Measurements from ENCODE around the gene FCN2.

Gene FCN2

DNA sequence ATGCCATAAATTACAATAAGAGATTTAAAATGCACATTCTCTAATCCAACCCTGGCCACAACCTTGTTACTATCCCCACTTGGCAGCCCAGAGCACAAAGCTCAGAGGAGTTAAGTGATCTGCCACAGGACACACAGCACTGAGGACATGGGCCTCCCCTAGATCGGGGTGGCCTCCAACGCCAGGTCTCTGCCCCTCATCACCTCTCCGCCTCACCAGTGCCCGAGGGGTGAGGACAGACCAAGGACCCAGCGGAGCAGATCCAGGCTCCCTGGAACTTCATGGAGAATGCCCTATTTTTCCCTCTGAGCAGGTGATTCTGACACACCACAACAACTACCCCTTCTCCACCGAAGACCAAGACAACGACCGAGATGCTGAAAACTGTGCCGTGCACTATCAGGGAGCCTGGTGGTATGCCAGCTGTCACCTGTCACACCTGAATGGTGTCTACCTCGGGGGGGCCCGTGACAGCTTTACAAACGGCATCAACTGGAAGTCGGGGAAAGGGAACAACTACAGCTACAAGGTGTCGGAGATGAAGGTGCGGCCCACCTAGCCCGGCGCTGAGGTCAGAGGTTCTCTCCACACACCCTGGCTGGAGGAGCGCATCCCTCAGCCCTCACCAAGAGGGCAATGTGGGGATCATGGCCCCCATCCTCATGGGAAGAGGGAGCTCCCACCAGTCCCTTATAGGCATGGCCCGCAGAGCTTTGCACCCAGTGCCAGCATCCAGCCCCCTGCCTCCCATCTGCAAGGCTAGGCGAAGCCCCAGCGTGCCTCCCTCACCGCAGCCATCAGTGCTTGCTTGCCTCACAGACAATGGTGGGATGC, 12.5 kb upstream of the FCN2 start:
- H3K4me3 ChIP-seq (ENCODE audit: low read depth in 1 of 5, low read length in 5 of 5) = no peak overlapping the region
- no peak overlapping the region for H3K27ac ChIP-seq (ENCODE audit: low read depth, low read length)
- H3K4me1 ChIP-seq (ENCODE audit: control insufficient read depth in 5 of 5, insufficient read depth in 5 of 5, low read length in 5 of 5) = peaks cover 4 to 23% (median 15%) of the 10 kb centered on the region in 5 donors
- H3K9me3 ChIP-seq (ENCODE audit: control insufficient read depth in 5 of 5, low read length in 5 of 5) = peaks cover 0 to 2% (median 0%) of the 10 kb centered on the region in 5 donors
- no peak overlapping the region for H3K9ac ChIP-seq (ENCODE audit: low read length in 5 of 5)
- no peaks in the 10 kb centered on the region for H3K36me3 ChIP-seq (ENCODE audit: control insufficient read depth in 5 of 5, insufficient read depth in 5 of 5, low read length in 5 of 5)
- H3K27me3 ChIP-seq (ENCODE audit: control insufficient read depth in 5 of 5, insufficient read depth in 4 of 5, low read length in 5 of 5) = no peaks in the 10 kb centered on the region

DNA sequence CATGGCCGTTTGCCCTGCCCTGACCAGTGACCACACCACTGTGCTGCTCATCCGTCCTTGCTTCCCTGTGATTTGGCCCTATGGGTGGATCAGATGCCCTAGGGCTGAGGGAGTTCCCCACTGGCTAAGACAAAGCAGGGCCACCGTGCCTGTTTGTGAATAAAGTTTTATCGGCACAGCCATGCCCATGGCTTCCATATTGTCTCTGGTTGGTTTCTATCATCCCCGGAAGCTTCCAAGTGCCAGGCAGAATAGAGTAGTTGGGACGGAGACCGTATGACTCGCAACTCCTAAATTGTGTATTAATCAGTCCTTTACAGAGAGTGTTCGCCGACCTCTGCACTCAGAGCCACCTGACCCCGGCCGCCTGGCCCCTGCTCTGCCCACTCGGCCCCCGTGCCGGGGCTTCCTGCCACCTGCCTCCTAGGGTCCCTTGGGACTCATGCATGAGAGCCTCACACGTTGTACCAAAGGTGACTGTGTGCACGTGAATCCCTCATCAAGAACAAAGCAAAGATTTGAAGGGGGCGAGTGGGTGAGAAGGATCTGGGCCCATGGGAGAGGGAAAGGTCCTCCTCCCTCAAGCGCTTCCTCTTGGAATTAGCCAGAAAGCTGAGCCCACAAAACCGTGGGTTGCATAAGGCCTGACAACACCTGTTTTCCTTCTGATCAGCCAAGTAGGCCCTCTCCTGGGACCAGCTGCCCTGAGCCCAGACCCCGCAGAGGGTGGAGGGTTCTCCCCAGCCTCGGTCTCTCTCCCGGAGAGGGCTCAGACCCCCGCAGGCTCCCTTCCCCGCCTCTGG, 11.7 kb upstream of the FCN2 start:
- Histone ChIP-seq H3K27ac (ENCODE audit: low read depth, low read length) (no peak overlapping the region), H3K36me3 (ENCODE audit: control insufficient read depth in 5 of 5, insufficient read depth in 5 of 5, low read length in 5 of 5) (no peaks in the 10 kb centered on the region), H3K4me1 (ENCODE audit: control insufficient read depth in 5 of 5, insufficient read depth in 5 of 5, low read length in 5 of 5) (peaks cover 3 to 18% (median 13%) of the 10 kb centered on the region in 5 donors), H3K4me3 (ENCODE audit: low read depth in 1 of 5, low read length in 5 of 5) (no peak overlapping the region), H3K9me3 (ENCODE audit: control insufficient read depth in 5 of 5, low read length in 5 of 5) (peaks cover 0 to 2% (median 0%) of the 10 kb centered on the region in 5 donors), H3K9ac (ENCODE audit: low read length in 5 of 5) (no peak overlapping the region), H3K27me3 (ENCODE audit: control insufficient read depth in 5 of 5, insufficient read depth in 4 of 5, low read length in 5 of 5) (no peaks in the 10 kb centered on the region)

DNA sequence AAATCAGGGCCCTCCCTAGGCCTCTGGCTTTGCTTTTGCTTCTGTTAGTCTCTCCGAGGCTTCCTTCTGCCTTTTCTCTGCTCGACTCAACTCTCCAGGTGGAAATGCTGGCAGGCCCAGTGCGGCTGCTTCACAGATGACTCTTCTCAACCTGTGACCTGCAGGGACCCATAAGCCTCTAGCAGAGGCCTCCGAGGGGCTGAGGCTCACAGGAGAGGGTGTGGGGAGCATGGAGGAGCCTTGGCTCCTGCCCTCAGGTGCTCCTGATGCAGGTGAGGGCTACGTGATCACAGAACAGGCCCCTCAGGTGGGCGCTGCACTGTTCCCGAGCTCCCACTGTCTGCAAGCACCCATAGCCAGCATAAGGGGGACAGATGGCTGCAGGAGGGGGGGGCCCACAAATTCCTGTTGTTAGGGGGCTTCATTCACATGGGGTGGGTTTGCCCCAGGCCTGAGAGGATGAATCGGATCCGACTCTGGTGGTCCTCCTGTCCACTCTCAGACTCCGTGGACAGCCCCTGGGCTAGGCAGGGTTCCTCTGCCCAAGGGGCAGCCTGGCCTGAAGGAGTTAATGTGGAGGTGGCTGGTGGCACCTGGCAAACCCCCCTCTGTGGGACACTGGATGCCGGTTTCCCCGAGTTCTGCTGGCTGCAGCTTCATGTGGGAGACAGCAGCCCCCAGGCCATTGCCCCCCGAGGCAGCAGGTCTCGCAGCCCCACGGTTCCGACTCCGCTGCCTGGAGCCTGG, 10.9 kb upstream of the FCN2 start:
- H3K27me3 ChIP-seq (ENCODE audit: control insufficient read depth in 5 of 5, insufficient read depth in 4 of 5, low read length in 5 of 5) = no peaks in the 10 kb centered on the region
- H3K27ac ChIP-seq (ENCODE audit: low read depth, low read length) = no peak overlapping the region
- H3K4me1 ChIP-seq (ENCODE audit: control insufficient read depth in 5 of 5, insufficient read depth in 5 of 5, low read length in 5 of 5) = peaks cover 0 to 11% (median 6%) of the 10 kb centered on the region in 5 donors
- peaks cover 0 to 2% (median 0%) of the 10 kb centered on the region in 5 donors for H3K9me3 ChIP-seq (ENCODE audit: control insufficient read depth in 5 of 5, low read length in 5 of 5)
- no peaks in the 10 kb centered on the region for H3K36me3 ChIP-seq (ENCODE audit: control insufficient read depth in 5 of 5, insufficient read depth in 5 of 5, low read length in 5 of 5)
- no peak overlapping the region for H3K4me3 ChIP-seq (ENCODE audit: low read depth in 1 of 5, low read length in 5 of 5)
- no peak overlapping the region for H3K9ac ChIP-seq (ENCODE audit: low read length in 5 of 5)

DNA sequence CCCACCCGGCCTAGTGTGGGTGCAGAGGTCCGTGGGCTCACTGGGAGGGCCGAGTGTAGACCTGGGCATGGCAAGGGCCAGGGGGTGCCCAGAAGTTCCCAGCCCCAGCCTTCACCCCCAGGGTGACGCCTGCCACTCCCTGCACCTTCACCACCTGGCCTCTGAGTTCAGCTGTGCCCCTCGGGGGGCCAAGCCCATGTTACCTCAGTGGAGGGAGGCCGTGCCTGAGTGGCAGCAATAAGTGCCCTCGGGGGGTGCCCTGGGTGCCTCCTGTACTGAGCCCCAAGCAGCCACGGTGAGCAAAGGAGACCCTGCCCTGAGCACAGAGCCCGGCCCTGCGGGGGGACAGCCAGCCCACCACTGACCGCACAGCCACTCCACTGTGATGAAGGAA, 10.3 kb upstream of the FCN2 start:
- Histone ChIP-seq H3K9me3 (ENCODE audit: control insufficient read depth in 5 of 5, low read length in 5 of 5) (peaks cover 0 to 2% (median 0%) of the 10 kb centered on the region in 5 donors), H3K27ac (ENCODE audit: low read depth, low read length) (no peak overlapping the region)

DNA sequence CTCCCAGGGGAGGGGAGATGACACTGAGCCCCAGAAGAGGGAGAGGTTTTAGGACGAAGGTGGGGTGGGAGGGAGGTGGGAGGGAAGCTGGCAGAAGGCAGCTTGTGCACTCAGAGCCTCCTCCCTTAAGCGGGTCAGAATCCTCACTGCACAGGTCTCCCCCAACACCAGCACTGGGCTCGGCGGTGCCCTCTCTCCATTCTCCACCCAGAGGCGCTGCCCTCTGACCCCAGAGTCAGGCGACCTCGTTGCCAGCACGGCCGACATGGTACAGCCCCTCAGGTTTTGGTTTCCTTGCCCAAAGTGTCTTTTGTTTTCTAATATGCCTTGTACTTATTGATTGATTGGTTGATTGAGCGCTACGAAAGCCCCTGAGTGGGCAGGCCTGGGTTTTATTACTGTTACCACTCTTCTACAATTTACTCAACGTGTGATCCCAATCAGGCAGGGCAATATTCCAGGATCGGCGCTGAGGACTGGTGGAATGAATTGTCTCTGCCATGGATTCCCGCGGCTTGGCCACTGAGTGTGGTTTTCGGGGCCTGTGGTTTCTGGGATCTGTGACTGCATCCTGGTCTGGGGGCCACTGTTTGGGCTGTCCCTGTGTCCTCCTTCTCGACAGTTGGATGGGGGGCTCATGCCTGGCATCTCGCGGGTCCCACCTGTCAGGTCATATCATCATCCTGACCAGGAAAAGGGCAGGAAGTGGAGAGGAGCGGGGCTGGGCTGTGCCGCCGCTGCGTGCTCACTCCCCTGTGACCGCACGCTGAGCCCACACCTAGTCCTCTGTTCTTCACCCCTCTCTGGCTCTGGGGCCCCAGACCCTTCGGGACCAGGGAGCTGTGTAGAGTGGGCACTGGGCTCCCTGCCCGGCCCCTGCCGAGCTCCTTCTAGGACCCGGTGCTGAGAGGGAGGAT, 9.6 kb upstream of the FCN2 start:
- Histone ChIP-seq H3K27me3 (ENCODE audit: control insufficient read depth in 5 of 5, insufficient read depth in 4 of 5, low read length in 5 of 5) (no peaks in the 10 kb centered on the region), H3K4me1 (ENCODE audit: control insufficient read depth in 5 of 5, insufficient read depth in 5 of 5, low read length in 5 of 5) (peaks cover 0 to 8% (median 0%) of the 10 kb centered on the region in 5 donors), H3K9me3 (ENCODE audit: control insufficient read depth in 5 of 5, low read length in 5 of 5) (peaks cover 0 to 2% (median 0%) of the 10 kb centered on the region in 5 donors), H3K9ac (ENCODE audit: low read length in 5 of 5) (no peak overlapping the region), H3K27ac (ENCODE audit: low read depth, low read length) (no peak overlapping the region), H3K4me3 (ENCODE audit: low read depth in 1 of 5, low read length in 5 of 5) (no peak overlapping the region), H3K36me3 (ENCODE audit: control insufficient read depth in 5 of 5, insufficient read depth in 5 of 5, low read length in 5 of 5) (no peaks in the 10 kb centered on the region)

More for the DNA sequence above, 10.3 kb upstream of the FCN2 start:
- no peaks in the 10 kb centered on the region for H3K27me3 ChIP-seq (ENCODE audit: control insufficient read depth in 5 of 5, insufficient read depth in 4 of 5, low read length in 5 of 5)
- H3K9ac ChIP-seq (ENCODE audit: low read length in 5 of 5) = no peak overlapping the region
- no peak overlapping the region for H3K4me3 ChIP-seq (ENCODE audit: low read depth in 1 of 5, low read length in 5 of 5)
- H3K4me1 ChIP-seq (ENCODE audit: control insufficient read depth in 5 of 5, insufficient read depth in 5 of 5, low read length in 5 of 5) = peaks cover 0 to 8% (median 0%) of the 10 kb centered on the region in 5 donors
- H3K36me3 ChIP-seq (ENCODE audit: control insufficient read depth in 5 of 5, insufficient read depth in 5 of 5, low read length in 5 of 5) = no peaks in the 10 kb centered on the region

DNA sequence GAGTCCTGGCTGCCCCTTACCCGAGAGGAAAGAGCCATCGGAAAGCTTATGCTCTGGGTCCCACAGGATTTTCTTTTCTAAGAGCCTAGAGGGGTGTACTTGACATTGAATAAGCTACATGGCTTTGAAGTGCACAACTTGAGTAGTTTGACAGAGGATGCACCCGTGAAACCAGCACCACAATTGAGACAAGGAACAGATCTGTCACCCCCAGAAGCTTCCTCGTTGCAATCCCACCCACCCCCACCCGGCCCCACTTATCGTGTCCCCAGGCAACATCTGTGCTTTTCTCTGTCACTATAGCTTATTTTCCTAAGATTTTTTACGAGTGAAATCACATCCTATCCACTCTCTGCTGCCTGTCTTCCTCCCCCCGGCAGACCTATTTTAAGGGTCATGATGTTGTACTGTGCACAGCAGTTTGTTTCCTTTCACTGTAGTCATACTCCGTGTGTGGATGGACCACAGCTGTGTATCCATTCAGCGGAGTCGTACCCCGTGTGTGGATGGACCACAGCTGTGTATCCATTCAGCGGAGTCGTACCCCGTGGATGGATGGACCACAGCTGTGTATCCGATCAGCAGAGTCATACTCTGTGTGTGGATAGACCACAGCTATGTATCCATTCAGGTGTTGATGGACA, 8.8 kb upstream of the FCN2 start:
- Histone ChIP-seq H3K27me3 (ENCODE audit: control insufficient read depth in 5 of 5, insufficient read depth in 4 of 5, low read length in 5 of 5) (no peaks in the 10 kb centered on the region), H3K9me3 (ENCODE audit: control insufficient read depth in 5 of 5, low read length in 5 of 5) (peaks cover 0 to 2% (median 0%) of the 10 kb centered on the region in 5 donors), H3K4me1 (ENCODE audit: control insufficient read depth in 5 of 5, insufficient read depth in 5 of 5, low read length in 5 of 5) (peaks cover 0 to 8% (median 0%) of the 10 kb centered on the region in 5 donors), H3K27ac (ENCODE audit: low read depth, low read length) (no peak overlapping the region), H3K36me3 (ENCODE audit: control insufficient read depth in 5 of 5, insufficient read depth in 5 of 5, low read length in 5 of 5) (no peaks in the 10 kb centered on the region), H3K9ac (ENCODE audit: low read length in 5 of 5) (no peak overlapping the region), H3K4me3 (ENCODE audit: low read depth in 1 of 5, low read length in 5 of 5) (no peak overlapping the region)

DNA sequence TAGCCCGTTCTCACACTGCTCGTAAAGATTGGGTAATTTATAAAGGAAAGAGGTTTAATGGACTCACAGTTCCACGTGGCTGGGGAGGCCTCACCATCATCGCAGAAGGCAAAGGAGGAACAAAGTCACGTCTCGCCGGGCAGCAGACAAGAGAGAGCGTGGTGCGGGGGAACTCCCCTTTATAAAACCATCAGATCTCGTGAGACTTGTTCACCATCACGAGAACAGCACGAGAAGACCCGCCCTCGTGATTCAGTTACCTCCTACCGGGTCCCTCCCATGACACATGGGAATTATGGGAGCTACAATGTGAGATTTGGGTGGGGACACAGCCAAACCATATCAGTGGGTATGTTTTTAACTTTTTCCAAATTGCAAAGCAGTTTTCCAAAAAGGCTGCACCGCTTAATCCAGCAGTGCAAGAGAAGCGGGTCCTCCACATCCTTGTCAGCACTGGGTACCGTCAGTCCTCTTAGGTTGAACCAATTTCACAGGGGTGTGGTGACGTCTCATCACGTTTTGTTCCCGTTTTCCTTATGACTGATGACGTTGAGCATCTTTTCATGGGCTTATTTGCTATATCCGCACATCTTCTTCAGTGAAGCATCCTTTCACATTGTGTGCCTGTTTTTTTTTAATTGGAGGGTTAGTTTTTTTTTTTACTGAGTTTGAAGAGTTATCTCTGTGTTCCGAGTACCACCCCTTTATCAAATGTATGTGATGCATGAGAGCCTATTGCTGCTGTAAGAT, 8.0 kb upstream of the FCN2 start:
- no peaks in the 10 kb centered on the region for H3K36me3 ChIP-seq (ENCODE audit: control insufficient read depth in 5 of 5, insufficient read depth in 5 of 5, low read length in 5 of 5)
- no peak overlapping the region for H3K9ac ChIP-seq (ENCODE audit: low read length in 5 of 5)
- peaks cover 0 to 2% (median 0%) of the 10 kb centered on the region in 5 donors for H3K9me3 ChIP-seq (ENCODE audit: control insufficient read depth in 5 of 5, low read length in 5 of 5)
- H3K27me3 ChIP-seq (ENCODE audit: control insufficient read depth in 5 of 5, insufficient read depth in 4 of 5, low read length in 5 of 5) = no peaks in the 10 kb centered on the region
- H3K4me1 ChIP-seq (ENCODE audit: control insufficient read depth in 5 of 5, insufficient read depth in 5 of 5, low read length in 5 of 5) = peaks cover 0 to 8% (median 0%) of the 10 kb centered on the region in 5 donors
- no peak overlapping the region for H3K27ac ChIP-seq (ENCODE audit: low read depth, low read length)
- no peak overlapping the region for H3K4me3 ChIP-seq (ENCODE audit: low read depth in 1 of 5, low read length in 5 of 5)

DNA sequence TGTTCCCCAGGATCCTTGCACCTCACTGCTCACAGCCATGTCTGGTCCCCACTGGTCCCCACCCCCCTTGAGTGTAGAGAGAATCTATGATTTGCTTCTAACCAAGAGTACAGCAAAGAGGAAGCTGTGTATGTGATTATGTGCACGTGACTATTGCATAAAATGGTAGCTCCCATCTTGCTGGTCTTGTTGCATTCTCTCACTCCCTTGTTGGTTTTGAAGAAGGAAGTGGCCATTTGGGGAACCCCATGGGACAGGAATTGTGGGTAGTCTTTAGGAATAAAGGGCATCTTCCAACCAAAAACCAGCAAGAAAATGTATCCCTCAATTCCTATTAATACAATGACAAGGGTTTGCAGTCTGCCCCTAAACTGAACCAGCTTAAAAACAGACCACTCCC, 5.2 kb upstream of the FCN2 start:
- Histone ChIP-seq H3K36me3 (ENCODE audit: control insufficient read depth in 5 of 5, insufficient read depth in 5 of 5, low read length in 5 of 5) (no peaks in the 10 kb centered on the region), H3K27me3 (ENCODE audit: control insufficient read depth in 5 of 5, insufficient read depth in 4 of 5, low read length in 5 of 5) (no peaks in the 10 kb centered on the region), H3K27ac (ENCODE audit: low read depth, low read length) (no peak overlapping the region), H3K4me3 (ENCODE audit: low read depth in 1 of 5, low read length in 5 of 5) (no peak overlapping the region), H3K4me1 (ENCODE audit: control insufficient read depth in 5 of 5, insufficient read depth in 5 of 5, low read length in 5 of 5) (peaks cover 0 to 13% (median 0%) of the 10 kb centered on the region in 5 donors), H3K9me3 (ENCODE audit: control insufficient read depth in 5 of 5, low read length in 5 of 5) (no peaks in the 10 kb centered on the region), H3K9ac (ENCODE audit: low read length in 5 of 5) (no peak overlapping the region)
